HCT116 (cell line): ENCODE measurements around the gene NDUFC2. TPM values are rescaled to one million over a fixed set of nuclear protein-coding genes. Genes with fewer than 3 reads are reported as not detected.

Experiments
- ATAC-seq: fragments of 200-7000 bp; cut with Tn5 transposase; 2 replicates; pipeline ENCODE4 v1.9.1; 2020; ENCODE audit warnings: mild to moderate bottlenecking, moderate library complexity
- BruUV-seq: library from RNA; stranded (reverse); fragments of 400-500 nt; replicated peaks from 2 replicates; lab custom pipeline; 2021; lab: Mats Ljungman, UMichigan
- CTCF ChIA-PET: fragments of 300-600 bp; sonication (Branson Sonifier 250); formaldehyde crosslinking; loops from one replicate; lab custom pipeline; 2021; ENCODE audit warnings: antibody characterized with exemption; lab: Charles Lee
- POLR2A ChIA-PET: fragments of 300-600, 350-600 bp; sonication (Branson Sonifier 250); formaldehyde crosslinking; loops from one replicate; lab custom pipeline; 2021; ENCODE audit warnings: antibody characterized with exemption; lab: Charles Lee
- RAD21 ChIA-PET, 2 experiments: fragments of 300-600 bp; sonication (Branson Sonifier 250); formaldehyde crosslinking; loops; one replicate each; lab custom pipeline; 2023; ENCODE audit warnings: low total read pairs in 2 of 2; ENCODE audit not compliant: uncharacterized antibody in 2 of 2, unreplicated experiment in 2 of 2, low non-redundant PET in 1 of 2; lab: Charles Lee
- DNase-seq: peaks from one replicate; pipeline ENCODE4 v3.0.0-alpha.2; 2010; ENCODE audit warnings: low read depth, low spot score
- H2AFZ ChIP-seq: fragments of 200-600 bp; shearing (Covaris generic), sonication (generic); 2 replicates; pipeline ENCODE4 v1.6.1; 2017; ENCODE audit warnings: low read depth, mixed run types, mixed read lengths, antibody characterized with exemption, low read length; ENCODE audit not compliant: poor library complexity, severe bottlenecking
- H3K27ac ChIP-seq: 2 replicates; pipeline ENCODE4 v1.5.1; 2012; ENCODE audit warnings: low read depth, low read length
- H3K27me3 ChIP-seq: fragments of 200-600 bp; sonication (generic); 2 replicates; pipeline ENCODE4 v1.6.1; 2016; ENCODE audit warnings: mixed run types, low read length, mixed read lengths; ENCODE audit not compliant: insufficient read depth
- H3K36me3 ChIP-seq, 2 experiments: fragments of 200-500 bp in 1 of 2; fragments of 200-600 bp in 1 of 2; sonication (Bioruptor generic) in 1 of 2; sonication (generic) in 1 of 2; 2 replicates each; pipeline versions ENCODE4 v1.5.1 to v1.6.1; 2014 to 2016; ENCODE audit warnings: low read length in 2 of 2, inconsistent platforms in 1 of 2, mixed read lengths in 1 of 2, mixed run types in 1 of 2; ENCODE audit not compliant: insufficient read depth in 2 of 2, control insufficient read depth in 1 of 2
- H3K4me1 ChIP-seq, 2 experiments: fragments of 200-600 bp in 1 of 2; sonication (generic) in 1 of 2; 2 replicates each; pipeline versions ENCODE4 v1.5.1 to v1.6.1; 2012 to 2017; ENCODE audit warnings: low read length in 2 of 2, inconsistent platforms in 1 of 2, mild to moderate bottlenecking in 1 of 2, mixed read lengths in 1 of 2, mixed run types in 1 of 2, moderate library complexity in 1 of 2; ENCODE audit not compliant: insufficient read depth in 2 of 2, control insufficient read depth in 1 of 2
- H3K4me2 ChIP-seq: fragments of 200-600 bp; sonication (generic); 2 replicates; pipeline ENCODE4 v1.6.1; 2017; ENCODE audit warnings: mixed run types, low read length, mixed read lengths
- H3K4me3 ChIP-seq, 2 experiments: fragments of 200-600 bp in 1 of 2; sonication (generic) in 1 of 2; replicated peaks in 1 of 2; 2 replicates each; pipeline ENCODE4 v1.5.1; 2011 to 2016; ENCODE audit warnings: low read length in 2 of 2, control low read depth in 1 of 2, low read depth in 1 of 2, mild to moderate bottlenecking in 1 of 2, mixed read lengths in 1 of 2, mixed run types in 1 of 2
- H3K79me2 ChIP-seq: fragments of 200-600 bp; sonication (generic); 2 replicates; pipeline ENCODE4 v1.6.1; 2017; ENCODE audit warnings: mild to moderate bottlenecking, mixed run types, low read length, moderate library complexity, mixed read lengths; ENCODE audit not compliant: insufficient read depth
- H3K9ac ChIP-seq: fragments of 200-600 bp; sonication (generic); 2 replicates; pipeline ENCODE4 v1.6.1; 2016; ENCODE audit warnings: low read length, mixed read lengths
- H3K9me2 ChIP-seq: fragments of 200-600 bp; sonication (generic), shearing (Covaris generic); 2 replicates; pipeline ENCODE4 v1.6.1; 2017; ENCODE audit warnings: mixed run types, mild to moderate bottlenecking, moderate library complexity; ENCODE audit not compliant: insufficient read depth
- H3K9me3 ChIP-seq, 2 experiments: fragments of 200-500 bp in 1 of 2; fragments of 200-600 bp in 1 of 2; sonication (Bioruptor generic) in 1 of 2; sonication (generic) in 1 of 2; 2 replicates each; pipeline ENCODE4 v1.6.1; 2014 to 2017; ENCODE audit warnings: low read length in 2 of 2, mixed read lengths in 2 of 2, inconsistent platforms in 1 of 2, low read depth in 1 of 2, mild to moderate bottlenecking in 1 of 2, mixed run types in 1 of 2, moderate library complexity in 1 of 2; ENCODE audit not compliant: control insufficient read depth in 1 of 2, insufficient read depth in 1 of 2
- H4K20me1 ChIP-seq: fragments of 200-600 bp; sonication (generic), shearing (Covaris generic); 2 replicates; pipeline ENCODE4 v1.6.1; 2017; ENCODE audit warnings: mixed run types, mild to moderate bottlenecking, moderate library complexity; ENCODE audit not compliant: insufficient read depth
- EGR1 ChIP-seq: IDR thresholded peaks from 2 replicates; pipeline ENCODE4 v1.6.1; 2012; ENCODE audit warnings: low read depth
- ELF1 ChIP-seq: IDR thresholded peaks from 2 replicates; pipeline ENCODE4 v1.6.1; 2012; ENCODE audit warnings: low read depth, borderline replicate concordance
- EZH2 ChIP-seq: fragments of 200-600 bp; sonication (generic); IDR thresholded peaks from 2 replicates; pipeline ENCODE4 v1.6.1; 2017; ENCODE audit warnings: antibody characterized with exemption, mixed run types
- EZH2phosphoT487 ChIP-seq: fragments of 200-600 bp; IDR thresholded peaks from 2 replicates; pipeline ENCODE4 v1.6.1; 2018; ENCODE audit warnings: antibody characterized with exemption, borderline replicate concordance
- POLR2AphosphoS5 ChIP-seq: IDR thresholded peaks from 2 replicates; pipeline ENCODE4 v1.6.1; 2011; ENCODE audit warnings: mild to moderate bottlenecking, low read depth, low read length, moderate library complexity
- RAD21 ChIP-seq: IDR thresholded peaks from 2 replicates; pipeline ENCODE4 v1.6.1; 2012; ENCODE audit warnings: low read depth, mild to moderate bottlenecking
- SIN3A ChIP-seq: IDR thresholded peaks from 2 replicates; pipeline ENCODE4 v1.6.1; 2012; ENCODE audit warnings: low read depth
- SP1 ChIP-seq: IDR thresholded peaks from 2 replicates; pipeline ENCODE4 v1.6.1; 2012; ENCODE audit warnings: low read depth
- TCF7L2 ChIP-seq: IDR thresholded peaks from 2 replicates; pipeline ENCODE4 v1.7.0; 2011; ENCODE audit warnings: borderline replicate concordance, inconsistent platforms; ENCODE audit not compliant: insufficient read depth, insufficient read length; ENCODE audit errors: extremely low read depth
- YY1 ChIP-seq: IDR thresholded peaks from 2 replicates; pipeline ENCODE4 v1.6.1; 2011; ENCODE audit warnings: low read length, low read depth, moderate library complexity, mild to moderate bottlenecking; ENCODE audit not compliant: insufficient replicate concordance; ENCODE audit errors: extremely low read depth
- ZFX ChIP-seq: fragments of 450-650 bp; IDR thresholded peaks from 2 replicates; pipeline ENCODE4 v1.6.1; 2017
- ZNF274 ChIP-seq: fragments of 200-500 bp; sonication (Bioruptor generic); IDR thresholded peaks from 2 replicates; pipeline ENCODE4 v1.6.1; 2014; ENCODE audit warnings: mild to moderate bottlenecking, low read depth, low read length, inconsistent platforms
- intact Hi-C: fragments of 100-400 bp; cut with micrococcal nuclease; formaldehyde crosslinking; loops from 2 replicates; pipeline ENCODE4 v1.10.0; 2022
- total RNA-seq: library from RNA; stranded (reverse); gene quantifications from one replicate; pipeline ENCODE4 v1.2.1, GENCODE V29; 2021; ENCODE audit not compliant: unreplicated experiment
- TF ChIP-seq, protein P1 (sequence below): IDR thresholded peaks from 2 replicates; pipeline ENCODE4 v1.6.1; 2011; ENCODE audit warnings: mild to moderate bottlenecking, low read length, moderate library complexity; ENCODE audit not compliant: insufficient replicate concordance; ENCODE audit errors: extremely low read depth
- TF ChIP-seq, protein P2 (sequence below), 3 experiments: fragments of 200-600 bp in 1 of 3; sonication (generic) in 1 of 3; IDR thresholded peaks in 2 of 3; conservative IDR thresholded peaks in 1 of 3; 2 replicates each; pipeline ENCODE4 v1.5.1; 2012 to 2017; ENCODE audit warnings: low read depth in 2 of 3, low read length in 2 of 3, antibody characterized with exemption in 1 of 3, borderline replicate concordance in 1 of 3, control low read depth in 1 of 3, mild to moderate bottlenecking in 1 of 3, mixed read lengths in 1 of 3, mixed run types in 1 of 3, moderate library complexity in 1 of 3; ENCODE audit not compliant: insufficient read depth in 1 of 3
- TF ChIP-seq, protein P3 (sequence below): IDR thresholded peaks from 2 replicates; pipeline ENCODE4 v1.6.1; 2012
- TF ChIP-seq, protein P4 (sequence below): IDR thresholded peaks from 2 replicates; pipeline ENCODE4 v1.6.1; 2012

Gene NDUFC2
- total RNA-seq, 1 experiment from 2014 or later: 225 TPM

DNA sequence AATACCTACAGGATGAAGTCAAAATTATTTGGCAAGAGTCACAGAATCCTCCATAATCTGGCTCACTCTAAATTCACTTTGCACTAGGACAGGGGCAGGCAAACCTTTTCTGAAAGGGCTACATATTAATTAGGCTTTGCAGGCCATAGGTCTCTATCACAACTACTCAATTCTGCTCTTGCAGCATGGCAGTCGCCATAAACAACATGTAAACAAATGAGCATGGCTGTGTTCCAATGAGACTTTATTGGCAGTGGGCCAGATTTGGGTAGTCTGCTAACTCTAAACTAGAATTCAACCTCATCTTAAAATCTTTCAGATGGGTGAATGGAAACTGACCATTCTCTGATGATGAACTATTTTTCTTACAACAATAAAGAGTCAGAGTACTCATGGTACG is 10.2 kb downstream of the NDUFC2 start:
- DNase-seq (no peak), ATAC-seq (no peak)
- no peak overlapping the region for H2AFZ ChIP-seq
- no peaks in the 10 kb centered on the region for H3K27me3 ChIP-seq
- peaks cover 37% of the 10 kb centered on the region for H3K79me2 ChIP-seq
- H3K9me2 ChIP-seq: no peaks in the 10 kb centered on the region
- no peak overlapping the region for H3K4me3 ChIP-seq
- H3K27ac ChIP-seq: no peak overlapping the region
- ChIA-PET CTCF (no interaction called here), RAD21 (no interaction called here), POLR2A (no interaction called here)
- intact Hi-C loops: no loop called here
- no peak overlapping the region for H3K4me2 ChIP-seq
- H3K36me3 ChIP-seq: peaks cover 15 to 19% of the 10 kb centered on the region in 2 experiments; a peak in 3 of 4 replicates
- TF ChIP-seq, protein P1, sequence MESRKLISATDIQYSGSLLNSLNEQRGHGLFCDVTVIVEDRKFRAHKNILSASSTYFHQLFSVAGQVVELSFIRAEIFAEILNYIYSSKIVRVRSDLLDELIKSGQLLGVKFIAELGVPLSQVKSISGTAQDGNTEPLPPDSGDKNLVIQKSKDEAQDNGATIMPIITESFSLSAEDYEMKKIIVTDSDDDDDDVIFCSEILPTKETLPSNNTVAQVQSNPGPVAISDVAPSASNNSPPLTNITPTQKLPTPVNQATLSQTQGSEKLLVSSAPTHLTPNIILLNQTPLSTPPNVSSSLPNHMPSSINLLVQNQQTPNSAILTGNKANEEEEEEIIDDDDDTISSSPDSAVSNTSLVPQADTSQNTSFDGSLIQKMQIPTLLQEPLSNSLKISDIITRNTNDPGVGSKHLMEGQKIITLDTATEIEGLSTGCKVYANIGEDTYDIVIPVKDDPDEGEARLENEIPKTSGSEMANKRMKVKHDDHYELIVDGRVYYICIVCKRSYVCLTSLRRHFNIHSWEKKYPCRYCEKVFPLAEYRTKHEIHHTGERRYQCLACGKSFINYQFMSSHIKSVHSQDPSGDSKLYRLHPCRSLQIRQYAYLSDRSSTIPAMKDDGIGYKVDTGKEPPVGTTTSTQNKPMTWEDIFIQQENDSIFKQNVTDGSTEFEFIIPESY: no peak
- BruUV-seq: no TSS peak
- no peaks in the 10 kb centered on the region for H3K9me3 ChIP-seq
- H3K9ac ChIP-seq: no peak overlapping the region
- H3K4me1 ChIP-seq: no peaks in the 10 kb centered on the region
- no peaks in the 10 kb centered on the region for H4K20me1 ChIP-seq

DNA sequence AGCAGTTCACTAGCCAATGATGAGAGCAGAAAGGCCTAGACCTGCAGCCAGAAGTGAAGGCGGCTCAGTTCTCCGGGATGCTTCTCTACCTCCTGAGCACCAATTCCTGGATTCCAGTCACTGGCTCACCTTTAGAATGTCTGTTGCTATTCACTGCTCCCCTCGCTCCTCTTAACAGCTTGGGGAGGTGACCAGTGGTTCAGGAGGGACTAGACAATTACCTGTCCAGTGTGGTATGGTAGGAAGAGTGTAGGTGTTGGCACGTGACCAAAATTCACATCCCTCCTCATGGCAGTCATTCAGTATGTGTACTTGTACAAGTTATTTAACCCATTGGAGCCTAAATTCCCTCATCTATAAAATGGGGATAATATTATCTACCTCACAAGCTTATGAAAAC is 12.0 kb downstream of the NDUFC2 start:
- intact Hi-C loops: no loop called here
- BruUV-seq: no TSS peak
- H3K4me1 ChIP-seq: no peaks in the 10 kb centered on the region
- no peaks in the 10 kb centered on the region for H3K27me3 ChIP-seq
- CTCF ChIA-PET: no interaction called here
- no peaks in the 10 kb centered on the region for H3K9me3 ChIP-seq
- RAD21 ChIA-PET: no interaction called here
- no peak overlapping the region for H3K9ac ChIP-seq
- DNase-seq: no peak
- no peak overlapping the region for H3K4me3 ChIP-seq
- POLR2A ChIA-PET: interaction anchor here (1.1 kb wide), 1 partner anchor 13 kb away, joined by 3 read pairs; no protein-coding TSS in a partner anchor
- peaks cover 13 to 16% of the 10 kb centered on the region in 2 experiments; a peak in 3 of 4 replicates for H3K36me3 ChIP-seq
- ATAC-seq: no peak
- peaks cover 21% of the 10 kb centered on the region for H3K79me2 ChIP-seq
- no peaks in the 10 kb centered on the region for H4K20me1 ChIP-seq
- no peak overlapping the region for H3K4me2 ChIP-seq
- no peaks in the 10 kb centered on the region for H3K9me2 ChIP-seq
- no peak overlapping the region for H2AFZ ChIP-seq
- no peak overlapping the region for H3K27ac ChIP-seq
- TF ChIP-seq EZH2: no peak
- TF ChIP-seq ZNF274: no peak
- TF ChIP-seq, protein P2, sequence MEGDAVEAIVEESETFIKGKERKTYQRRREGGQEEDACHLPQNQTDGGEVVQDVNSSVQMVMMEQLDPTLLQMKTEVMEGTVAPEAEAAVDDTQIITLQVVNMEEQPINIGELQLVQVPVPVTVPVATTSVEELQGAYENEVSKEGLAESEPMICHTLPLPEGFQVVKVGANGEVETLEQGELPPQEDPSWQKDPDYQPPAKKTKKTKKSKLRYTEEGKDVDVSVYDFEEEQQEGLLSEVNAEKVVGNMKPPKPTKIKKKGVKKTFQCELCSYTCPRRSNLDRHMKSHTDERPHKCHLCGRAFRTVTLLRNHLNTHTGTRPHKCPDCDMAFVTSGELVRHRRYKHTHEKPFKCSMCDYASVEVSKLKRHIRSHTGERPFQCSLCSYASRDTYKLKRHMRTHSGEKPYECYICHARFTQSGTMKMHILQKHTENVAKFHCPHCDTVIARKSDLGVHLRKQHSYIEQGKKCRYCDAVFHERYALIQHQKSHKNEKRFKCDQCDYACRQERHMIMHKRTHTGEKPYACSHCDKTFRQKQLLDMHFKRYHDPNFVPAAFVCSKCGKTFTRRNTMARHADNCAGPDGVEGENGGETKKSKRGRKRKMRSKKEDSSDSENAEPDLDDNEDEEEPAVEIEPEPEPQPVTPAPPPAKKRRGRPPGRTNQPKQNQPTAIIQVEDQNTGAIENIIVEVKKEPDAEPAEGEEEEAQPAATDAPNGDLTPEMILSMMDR (IDR thresholded peaks at IDR 0.05 in 2 of 3, conservative IDR thresholded peaks at IDR 0.05 in 1 of 3; ENCODE audit: borderline replicate concordance in 1 of 3, insufficient read depth in 1 of 3, low read depth in 2 of 3, low read length in 2 of 3): no peak
- TF ChIP-seq, protein P3, sequence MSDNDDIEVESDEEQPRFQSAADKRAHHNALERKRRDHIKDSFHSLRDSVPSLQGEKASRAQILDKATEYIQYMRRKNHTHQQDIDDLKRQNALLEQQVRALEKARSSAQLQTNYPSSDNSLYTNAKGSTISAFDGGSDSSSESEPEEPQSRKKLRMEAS: no peak
- no peak for TF ChIP-seq ELF1
- TF ChIP-seq POLR2AphosphoS5: no peak
- TF ChIP-seq, protein P4, sequence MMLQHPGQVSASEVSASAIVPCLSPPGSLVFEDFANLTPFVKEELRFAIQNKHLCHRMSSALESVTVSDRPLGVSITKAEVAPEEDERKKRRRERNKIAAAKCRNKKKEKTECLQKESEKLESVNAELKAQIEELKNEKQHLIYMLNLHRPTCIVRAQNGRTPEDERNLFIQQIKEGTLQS: no peak
- TF ChIP-seq YY1: no peak
- TF ChIP-seq EGR1: no peak
- no peak for TF ChIP-seq SP1
- no peak for TF ChIP-seq SIN3A
- no peak for TF ChIP-seq TCF7L2
- no peak for TF ChIP-seq EZH2phosphoT487
- no peak for TF ChIP-seq RAD21
- no peak for TF ChIP-seq ZFX
